HCT116 (cell line): ENCODE results near the gene CCND2. TPM values are rescaled to one million over a fixed set of nuclear protein-coding genes. Genes with fewer than 3 reads are reported as not detected.

ENCODE experiments used
- ATAC-seq: fragments of 200-7000 bp; cut with Tn5 transposase; 2 replicates; pipeline ENCODE4 v1.9.1; 2020; ENCODE audit warnings: mild to moderate bottlenecking, moderate library complexity
- BruUV-seq: library from RNA; stranded (reverse); fragments of 400-500 nt; replicated peaks from 2 replicates; lab custom pipeline; 2021; lab: Mats Ljungman, UMichigan
- CTCF ChIA-PET: fragments of 300-600 bp; sonication (Branson Sonifier 250); formaldehyde crosslinking; loops from one replicate; lab custom pipeline; 2021; ENCODE audit warnings: antibody characterized with exemption; lab: Charles Lee
- POLR2A ChIA-PET: fragments of 300-600, 350-600 bp; sonication (Branson Sonifier 250); formaldehyde crosslinking; loops from one replicate; lab custom pipeline; 2021; ENCODE audit warnings: antibody characterized with exemption; lab: Charles Lee
- RAD21 ChIA-PET, 2 experiments: fragments of 300-600 bp; sonication (Branson Sonifier 250); formaldehyde crosslinking; loops; one replicate each; lab custom pipeline; 2023; ENCODE audit warnings: low total read pairs in 2 of 2; ENCODE audit not compliant: uncharacterized antibody in 2 of 2, unreplicated experiment in 2 of 2, low non-redundant PET in 1 of 2; lab: Charles Lee
- DNase-seq: peaks from one replicate; pipeline ENCODE4 v3.0.0-alpha.2; 2010; ENCODE audit warnings: low read depth, low spot score
- H2AFZ ChIP-seq: fragments of 200-600 bp; shearing (Covaris generic), sonication (generic); 2 replicates; pipeline ENCODE4 v1.6.1; 2017; ENCODE audit warnings: low read depth, mixed run types, mixed read lengths, antibody characterized with exemption, low read length; ENCODE audit not compliant: poor library complexity, severe bottlenecking
- H3K27ac ChIP-seq: 2 replicates; pipeline ENCODE4 v1.5.1; 2012; ENCODE audit warnings: low read depth, low read length
- H3K27me3 ChIP-seq: fragments of 200-600 bp; sonication (generic); 2 replicates; pipeline ENCODE4 v1.6.1; 2016; ENCODE audit warnings: mixed run types, low read length, mixed read lengths; ENCODE audit not compliant: insufficient read depth
- H3K36me3 ChIP-seq, 2 experiments: fragments of 200-500 bp in 1 of 2; fragments of 200-600 bp in 1 of 2; sonication (Bioruptor generic) in 1 of 2; sonication (generic) in 1 of 2; 2 replicates each; pipeline versions ENCODE4 v1.5.1 to v1.6.1; 2014 to 2016; ENCODE audit warnings: low read length in 2 of 2, inconsistent platforms in 1 of 2, mixed read lengths in 1 of 2, mixed run types in 1 of 2; ENCODE audit not compliant: insufficient read depth in 2 of 2, control insufficient read depth in 1 of 2
- H3K4me1 ChIP-seq, 2 experiments: fragments of 200-600 bp in 1 of 2; sonication (generic) in 1 of 2; 2 replicates each; pipeline versions ENCODE4 v1.5.1 to v1.6.1; 2012 to 2017; ENCODE audit warnings: low read length in 2 of 2, inconsistent platforms in 1 of 2, mild to moderate bottlenecking in 1 of 2, mixed read lengths in 1 of 2, mixed run types in 1 of 2, moderate library complexity in 1 of 2; ENCODE audit not compliant: insufficient read depth in 2 of 2, control insufficient read depth in 1 of 2
- H3K4me2 ChIP-seq: fragments of 200-600 bp; sonication (generic); 2 replicates; pipeline ENCODE4 v1.6.1; 2017; ENCODE audit warnings: mixed run types, low read length, mixed read lengths
- H3K4me3 ChIP-seq, 2 experiments: fragments of 200-600 bp in 1 of 2; sonication (generic) in 1 of 2; replicated peaks in 1 of 2; 2 replicates each; pipeline ENCODE4 v1.5.1; 2011 to 2016; ENCODE audit warnings: low read length in 2 of 2, control low read depth in 1 of 2, low read depth in 1 of 2, mild to moderate bottlenecking in 1 of 2, mixed read lengths in 1 of 2, mixed run types in 1 of 2
- H3K79me2 ChIP-seq: fragments of 200-600 bp; sonication (generic); 2 replicates; pipeline ENCODE4 v1.6.1; 2017; ENCODE audit warnings: mild to moderate bottlenecking, mixed run types, low read length, moderate library complexity, mixed read lengths; ENCODE audit not compliant: insufficient read depth
- H3K9ac ChIP-seq: fragments of 200-600 bp; sonication (generic); 2 replicates; pipeline ENCODE4 v1.6.1; 2016; ENCODE audit warnings: low read length, mixed read lengths
- H3K9me2 ChIP-seq: fragments of 200-600 bp; sonication (generic), shearing (Covaris generic); 2 replicates; pipeline ENCODE4 v1.6.1; 2017; ENCODE audit warnings: mixed run types, mild to moderate bottlenecking, moderate library complexity; ENCODE audit not compliant: insufficient read depth
- H3K9me3 ChIP-seq, 2 experiments: fragments of 200-500 bp in 1 of 2; fragments of 200-600 bp in 1 of 2; sonication (Bioruptor generic) in 1 of 2; sonication (generic) in 1 of 2; 2 replicates each; pipeline ENCODE4 v1.6.1; 2014 to 2017; ENCODE audit warnings: low read length in 2 of 2, mixed read lengths in 2 of 2, inconsistent platforms in 1 of 2, low read depth in 1 of 2, mild to moderate bottlenecking in 1 of 2, mixed run types in 1 of 2, moderate library complexity in 1 of 2; ENCODE audit not compliant: control insufficient read depth in 1 of 2, insufficient read depth in 1 of 2
- H4K20me1 ChIP-seq: fragments of 200-600 bp; sonication (generic), shearing (Covaris generic); 2 replicates; pipeline ENCODE4 v1.6.1; 2017; ENCODE audit warnings: mixed run types, mild to moderate bottlenecking, moderate library complexity; ENCODE audit not compliant: insufficient read depth
- CBX3 ChIP-seq: IDR thresholded peaks from 2 replicates; pipeline ENCODE4 v1.6.1; 2012; ENCODE audit warnings: low read depth
- CEBPB ChIP-seq: IDR thresholded peaks from 2 replicates; pipeline ENCODE4 v1.6.1; 2012; ENCODE audit warnings: low read depth
- CTCF ChIP-seq, 3 experiments: fragments of 200-600 bp in 1 of 3; sonication (generic) in 1 of 3; IDR thresholded peaks in 2 of 3; conservative IDR thresholded peaks in 1 of 3; 2 replicates each; pipeline ENCODE4 v1.5.1; 2012 to 2017; ENCODE audit warnings: low read depth in 2 of 3, low read length in 2 of 3, antibody characterized with exemption in 1 of 3, borderline replicate concordance in 1 of 3, control low read depth in 1 of 3, mild to moderate bottlenecking in 1 of 3, mixed read lengths in 1 of 3, mixed run types in 1 of 3, moderate library complexity in 1 of 3; ENCODE audit not compliant: insufficient read depth in 1 of 3
- EGR1 ChIP-seq: IDR thresholded peaks from 2 replicates; pipeline ENCODE4 v1.6.1; 2012; ENCODE audit warnings: low read depth
- ELF1 ChIP-seq: IDR thresholded peaks from 2 replicates; pipeline ENCODE4 v1.6.1; 2012; ENCODE audit warnings: low read depth, borderline replicate concordance
- EZH2 ChIP-seq: fragments of 200-600 bp; sonication (generic); IDR thresholded peaks from 2 replicates; pipeline ENCODE4 v1.6.1; 2017; ENCODE audit warnings: antibody characterized with exemption, mixed run types
- EZH2phosphoT487 ChIP-seq: fragments of 200-600 bp; IDR thresholded peaks from 2 replicates; pipeline ENCODE4 v1.6.1; 2018; ENCODE audit warnings: antibody characterized with exemption, borderline replicate concordance
- JUND ChIP-seq: IDR thresholded peaks from 2 replicates; pipeline ENCODE4 v1.6.1; 2012
- MAX ChIP-seq: IDR thresholded peaks from 2 replicates; pipeline ENCODE4 v1.6.1; 2012
- POLR2A ChIP-seq: IDR thresholded peaks from 2 replicates; pipeline ENCODE4 v1.7.0; 2011; ENCODE audit warnings: borderline replicate concordance; ENCODE audit not compliant: insufficient read depth, insufficient read length; ENCODE audit errors: extremely low read depth
- POLR2AphosphoS5 ChIP-seq: IDR thresholded peaks from 2 replicates; pipeline ENCODE4 v1.6.1; 2011; ENCODE audit warnings: mild to moderate bottlenecking, low read depth, low read length, moderate library complexity
- RAD21 ChIP-seq: IDR thresholded peaks from 2 replicates; pipeline ENCODE4 v1.6.1; 2012; ENCODE audit warnings: low read depth, mild to moderate bottlenecking
- SIN3A ChIP-seq: IDR thresholded peaks from 2 replicates; pipeline ENCODE4 v1.6.1; 2012; ENCODE audit warnings: low read depth
- SP1 ChIP-seq: IDR thresholded peaks from 2 replicates; pipeline ENCODE4 v1.6.1; 2012; ENCODE audit warnings: low read depth
- SRF ChIP-seq: IDR thresholded peaks from 2 replicates; pipeline ENCODE4 v1.6.1; 2012; ENCODE audit warnings: low read depth
- TCF7L2 ChIP-seq: IDR thresholded peaks from 2 replicates; pipeline ENCODE4 v1.7.0; 2011; ENCODE audit warnings: borderline replicate concordance, inconsistent platforms; ENCODE audit not compliant: insufficient read depth, insufficient read length; ENCODE audit errors: extremely low read depth
- ZBTB33 ChIP-seq: IDR thresholded peaks from 2 replicates; pipeline ENCODE4 v1.6.1; 2011; ENCODE audit warnings: mild to moderate bottlenecking, low read length, moderate library complexity; ENCODE audit not compliant: insufficient replicate concordance; ENCODE audit errors: extremely low read depth
- ZFX ChIP-seq: fragments of 450-650 bp; IDR thresholded peaks from 2 replicates; pipeline ENCODE4 v1.6.1; 2017
- ZNF274 ChIP-seq: fragments of 200-500 bp; sonication (Bioruptor generic); IDR thresholded peaks from 2 replicates; pipeline ENCODE4 v1.6.1; 2014; ENCODE audit warnings: mild to moderate bottlenecking, low read depth, low read length, inconsistent platforms
- intact Hi-C: fragments of 100-400 bp; cut with micrococcal nuclease; formaldehyde crosslinking; loops from 2 replicates; pipeline ENCODE4 v1.10.0; 2022
- total RNA-seq: library from RNA; stranded (reverse); gene quantifications from one replicate; pipeline ENCODE4 v1.2.1, GENCODE V29; 2021; ENCODE audit not compliant: unreplicated experiment

Gene CCND2
- total RNA-seq, 1 experiment from 2014 or later, result 1.1 TPM

GRCh38 chr12:4277857-4278256 is 4.3 kb downstream of the CCND2 start:
- H3K79me2 ChIP-seq, result no peaks in the 10 kb centered on the region
- DNase-seq (no peak), ATAC-seq (no peak)
- H2AFZ ChIP-seq, result no peak overlapping the region
- RAD21 ChIA-PET, result no interaction called here
- H3K9ac ChIP-seq, result no peak overlapping the region
- no peaks in the 10 kb centered on the region for H4K20me1 ChIP-seq
- peaks cover 17% of the 10 kb centered on the region for H3K27me3 ChIP-seq
- no TSS peak for BruUV-seq
- CTCF ChIA-PET, result interaction anchor here (0.8 to 4.5 kb wide), 10 partner anchors 10 to 393 kb away, joined by 3 to 91 read pairs (median 10); no protein-coding TSS in a partner anchor
- H3K9me3 ChIP-seq, result no peaks in the 10 kb centered on the region
- no peak overlapping the region for H3K27ac ChIP-seq
- intact Hi-C loops, result loop anchor here (1.0 to 10.0 kb wide), 6 partner anchors 171 to 977 kb away; no protein-coding TSS in a partner anchor
- POLR2A ChIA-PET, result interaction anchor here (1.5 kb wide), 1 partner anchor 393 kb away, joined by 5 read pairs; no protein-coding TSS in a partner anchor
- no peaks in the 10 kb centered on the region for H3K36me3 ChIP-seq
- H3K9me2 ChIP-seq, result no peaks in the 10 kb centered on the region
- H3K4me2 ChIP-seq, result no peak overlapping the region
- no peak overlapping the region for H3K4me3 ChIP-seq
- H3K4me1 ChIP-seq, result peaks cover 5 to 7% of the 10 kb centered on the region in 2 experiments; a peak in 2 of 4 replicates
- TF ChIP-seq MAX, result no peak
- TF ChIP-seq ZBTB33, result no peak
- TF ChIP-seq JUND, result no peak
- TF ChIP-seq EGR1, result no peak
- no peak for TF ChIP-seq POLR2A
- no peak for TF ChIP-seq SP1
- TF ChIP-seq CBX3, result no peak
- no peak for TF ChIP-seq ZFX
- TF ChIP-seq EZH2, result no peak
- no peak for TF ChIP-seq RAD21
- TF ChIP-seq CEBPB, result no peak
- TF ChIP-seq CTCF (IDR thresholded peaks at IDR 0.05 in 2 of 3, conservative IDR thresholded peaks at IDR 0.05 in 1 of 3; ENCODE audit: borderline replicate concordance in 1 of 3, insufficient read depth in 1 of 3, low read depth in 2 of 3, low read length in 2 of 3), result no peak
- TF ChIP-seq SRF, result no peak
- TF ChIP-seq EZH2phosphoT487, result no peak
- no peak for TF ChIP-seq TCF7L2
- TF ChIP-seq SIN3A, result no peak
- no peak for TF ChIP-seq ZNF274
- TF ChIP-seq POLR2AphosphoS5, result no peak
- no peak for TF ChIP-seq ELF1
